ENCODE results near the gene MVK. TPM values are rescaled to one million over a fixed set of nuclear protein-coding genes. Genes with fewer than 3 reads are reported as not detected.

MVK gene
- total RNA-seq, 4 donors from 2014 or later: 20.4 to 42.0 (median 31.6) TPM

- intact Hi-C loops (cut with DNase I): no loop called here
These were observed 18.8 kb upstream of the MVK start for GRCh38 chr12:109554761-109555160.

GRCh38 chr12:109555431-109556315 lies 17.9 kb upstream of the MVK start:
- Histone ChIP-seq H3K4me3 (replicated peaks in 1 of 3) (no peak overlapping the region), H3K36me3 (no peaks in the 10 kb centered on the region), H3K27ac (no peak overlapping the region), H3K4me1 (no peaks in the 10 kb centered on the region), H3K9me3 (no peaks in the 10 kb centered on the region), H3K27me3 (no peaks in the 10 kb centered on the region)
- TF ChIP-seq POLR2A (IDR thresholded peaks at IDR 0.05): no peak
- TF ChIP-seq CTCF (IDR thresholded peaks at IDR 0.05): no peak
- DNase-seq: no peak
- WGBS, 2 donors: 74 to 85% methylated on average over 15 to 17 of the region's 18 CpGs
- intact Hi-C loops (cut with DNase I): no loop called here

More at GRCh38 chr12:109554761-109555160, 18.8 kb upstream of the MVK start:
- Histone ChIP-seq H3K4me1 (peaks cover 7% of the 10 kb centered on the region in 2 donors), H3K9me3 (no peaks in the 10 kb centered on the region), H3K36me3 (no peaks in the 10 kb centered on the region), H3K27ac (no peak overlapping the region), H3K27me3 (no peaks in the 10 kb centered on the region), H3K4me3 (replicated peaks in 1 of 3) (no peak overlapping the region)
- TF ChIP-seq CTCF (IDR thresholded peaks at IDR 0.05): no peak
- TF ChIP-seq POLR2A (IDR thresholded peaks at IDR 0.05): no peak
- no peak for DNase-seq
- 55 to 62% methylated on average over 6 of the region's 6 CpGs for WGBS, 2 donors

- no peaks in the 10 kb centered on the region for H3K36me3 ChIP-seq
- no peaks in the 10 kb centered on the region for H3K9me3 ChIP-seq
- no peak overlapping the region for H3K27ac ChIP-seq
- H3K4me1 ChIP-seq: no peaks in the 10 kb centered on the region
- H3K27me3 ChIP-seq: no peaks in the 10 kb centered on the region
- intact Hi-C loops (cut with DNase I): no loop called here
- H3K4me3 ChIP-seq (replicated peaks in 1 of 3): no peak overlapping the region
- no peak for TF ChIP-seq CTCF (IDR thresholded peaks at IDR 0.05)
- TF ChIP-seq POLR2A (IDR thresholded peaks at IDR 0.05): no peak
- DNase-seq: no peak
- WGBS, 2 donors: 93 to 96% methylated on average over 7 to 8 of the region's 10 CpGs
These were observed 16.4 kb upstream of the MVK start for GRCh38 chr12:109557200-109557599.

- H3K36me3 ChIP-seq: no peaks in the 10 kb centered on the region
- no peak overlapping the region for H3K4me3 ChIP-seq (replicated peaks in 1 of 3)
- no peaks in the 10 kb centered on the region for H3K27me3 ChIP-seq
- no peak overlapping the region for H3K27ac ChIP-seq
- H3K4me1 ChIP-seq: no peaks in the 10 kb centered on the region
- intact Hi-C loops (cut with DNase I): no loop called here
- TF ChIP-seq POLR2A (IDR thresholded peaks at IDR 0.05) (no peak), CTCF (IDR thresholded peaks at IDR 0.05) (no peak)
- H3K9me3 ChIP-seq: no peaks in the 10 kb centered on the region
- no peak for DNase-seq
- WGBS, 2 donors: 88 to 90% methylated on average over 10 to 11 of the region's 12 CpGs
These were observed 15.8 kb upstream of the MVK start for GRCh38 chr12:109557805-109558204.

Measured in thyroid gland (tissue), 4 donors.